Spleen (tissue), 11 donors: ENCODE data around the gene MOV10. TPM values are rescaled to one million over a fixed set of nuclear protein-coding genes. Genes with fewer than 3 reads are reported as not detected.
A peak's percentile ranks its signal among the peaks of the same experiment; 100 is the strongest.
"Not testable (repeated sequence)": the region's sequence is repeated elsewhere in the genome, so short reads cannot be mapped to it uniquely, and the experiment has no call there.

Source experiments
- DNase-seq: peaks from one replicate; pipeline ENCODE4 v3.0.0-alpha.2; 2020
- H3K27ac ChIP-seq, 8 donors: fragments of 200-600 bp; sonication (generic) in 7 of 8; 1 replicate in 4 of 8; 2 replicates in 4 of 8; pipeline versions ENCODE4 v1.5.0 to v1.8.0; 2016 to 2021; ENCODE audit warnings: inconsistent platforms in 4 of 8, mild to moderate bottlenecking in 4 of 8, moderate library complexity in 1 of 8
- H3K27me3 ChIP-seq, 7 donors: fragments of 200-600 bp; sonication (generic) in 6 of 7; replicated peaks in 1 of 7; 1 replicate in 4 of 7; 2 replicates in 3 of 7; pipeline versions ENCODE4 v1.5.0 to v1.8.0; 2016 to 2021; ENCODE audit warnings: inconsistent platforms in 3 of 7, mild to moderate bottlenecking in 1 of 7
- H3K36me3 ChIP-seq, 6 donors: fragments of 200-600 bp; sonication (generic) in 5 of 6; 1 replicate in 4 of 6; 2 replicates in 2 of 6; pipeline versions ENCODE4 v1.5.0 to v1.8.0; 2016 to 2021; ENCODE audit warnings: inconsistent platforms in 2 of 6
- H3K4me1 ChIP-seq, 6 donors: fragments of 200-600 bp; sonication (generic) in 5 of 6; 1 replicate in 3 of 6; 2 replicates in 3 of 6; pipeline versions ENCODE4 v1.5.0 to v1.8.0; 2016 to 2021; ENCODE audit warnings: inconsistent platforms in 3 of 6
- H3K4me3 ChIP-seq, 8 donors: fragments of 200-600 bp; sonication (generic) in 7 of 8; 1 replicate in 4 of 8; 2 replicates in 4 of 8; pipeline versions ENCODE4 v1.5.0 to v1.8.0; 2016 to 2021; ENCODE audit warnings: inconsistent platforms in 4 of 8, mild to moderate bottlenecking in 4 of 8, moderate library complexity in 2 of 8
- H3K9me3 ChIP-seq, 8 donors: fragments of 200-600 bp; sonication (generic) in 7 of 8; 1 replicate in 4 of 8; 2 replicates in 4 of 8; pipeline versions ENCODE4 v1.5.0 to v1.8.0; 2016 to 2021; ENCODE audit warnings: inconsistent platforms in 4 of 8
- CTCF ChIP-seq, 11 experiments: fragments of 200-600 bp in 7 of 11; fragments of 450-650 bp in 4 of 11; sonication (generic) in 4 of 11; IDR thresholded peaks in 8 of 11; conservative IDR thresholded peaks in 3 of 11; 1 replicate in 7 of 11; 2 replicates in 4 of 11; pipeline versions ENCODE4 v1.4.0 to v1.8.0; 2016 to 2021; ENCODE audit warnings: antibody characterized with exemption in 11 of 11, inconsistent platforms in 4 of 11, mild to moderate bottlenecking in 1 of 11
- POLR2A ChIP-seq, 3 donors: fragments of 450-650 bp; IDR thresholded peaks; one replicate each; pipeline ENCODE4 v1.5.1; 2017; ENCODE audit warnings: antibody characterized with exemption in 3 of 3, mild to moderate bottlenecking in 1 of 3
- POLR2AphosphoS5 ChIP-seq, 3 donors: sonication (generic); formaldehyde crosslinking; IDR thresholded peaks; one replicate each; pipeline ENCODE4 v1.5.1; 2017; ENCODE audit warnings: antibody characterized with exemption in 3 of 3
- whole genome bisulfite sequencing, 5 donors: extraction: QIAGEN DNeasy Blood & Tissue Kit in 3 of 5; methylation state at CpG; one replicate each; pipeline versions ENCODE4 v1.1.5 to v1.1.7; 2013 to 2018; 5-methylcytosine and 5-hydroxymethylcytosine counted together
- intact Hi-C: fragments of 100-400 bp; cut with DNase I; formaldehyde crosslinking; loops from one replicate; pipeline ENCODE4 v1.15.0; 2023; ENCODE audit warnings: low total_unique reads
- polyA plus RNA-seq, 3 donors: library from polyadenylated mRNA; stranded (reverse); fragments of 200-250 nt; gene quantifications; one replicate each; pipeline ENCODE4 v1.2.1, GENCODE V29; 2013
- total RNA-seq, 7 donors: library from RNA; depleted of rRNA in 3 of 7; stranded (reverse); fragments of >200 nt in 3 of 7; fragmentation: NEBNext Ultra II Directional in 4 of 7; extraction: Animal tissue kit (Norgen Biotek cat#: 25700) in 4 of 7; gene quantifications; one replicate each; pipeline versions ENCODE4 v1.1.0 to v1.2.1, GENCODE V29; 2016 to 2021
- donor health status: healthy with polysubstance abuse.
- donor health status: DM: no; HTN: no; CAD: no; lungs with moderate emphysema.
- donor health status: DM: no; HTN: no; CAD: no.
- donor health status: Bipolar disorder and iron deficiency.
- donor health status: healthy.
- donor health status: DM: no; HTN: no; CAD: no.
- donor health status: DM: yes; HTN: yes; CAD: no.

Gene MOV10
- total and polyA plus RNA-seq, 10 donors = 23.5 to 92.3 (median 59.0) TPM

GRCh38 chr1:112719706-112720105, 45.2 kb downstream of the MOV10 start:
- H3K27me3 ChIP-seq = peaks cover 0 to 47% (median 7%) of the 10 kb centered on the region in 7 donors
- peaks cover 13 to 55% (median 37%) of the 10 kb centered on the region in 6 donors for H3K4me1 ChIP-seq
- H3K36me3 ChIP-seq = no peaks in the 10 kb centered on the region
- intact Hi-C loops = loop anchor here (5.0 kb wide), 1 partner anchor 83 kb away; no protein-coding TSS in a partner anchor
- H3K27ac ChIP-seq = no peak overlapping the region
- H3K4me3 ChIP-seq = no peak overlapping the region
- WGBS, 5 donors = 83 to 100% (median 93%) methylated on average over 2 of the region's 2 CpGs
- no peaks in the 10 kb centered on the region for H3K9me3 ChIP-seq
- DNase-seq = no peak
- TF ChIP-seq CTCF (IDR thresholded peaks at IDR 0.05 in 8 of 11, conservative IDR thresholded peaks at IDR 0.05 in 3 of 11) (no peak), POLR2AphosphoS5 (IDR thresholded peaks at IDR 0.05) (no peak), POLR2A (IDR thresholded peaks at IDR 0.05) (no peak)

- peaks cover 11 to 45% (median 30%) of the 10 kb centered on the region in 6 donors for H3K4me1 ChIP-seq
- no peaks in the 10 kb centered on the region for H3K36me3 ChIP-seq
- H3K27me3 ChIP-seq = peaks cover 0 to 42% (median 7%) of the 10 kb centered on the region in 7 donors
- intact Hi-C loops = no loop called here
- no peaks in the 10 kb centered on the region for H3K9me3 ChIP-seq
- no peak for DNase-seq
- 35 to 62% (median 45%) methylated on average over 3 of the region's 3 CpGs for WGBS, 5 donors
- TF ChIP-seq POLR2AphosphoS5 (IDR thresholded peaks at IDR 0.05) (no peak), POLR2A (IDR thresholded peaks at IDR 0.05) (no peak), CTCF (IDR thresholded peaks at IDR 0.05 in 8 of 11, conservative IDR thresholded peaks at IDR 0.05 in 3 of 11) (no peak)
- no peak overlapping the region for H3K4me3 ChIP-seq
- no peak overlapping the region for H3K27ac ChIP-seq
Measured at GRCh38 chr1:112720800-112721199, 46.3 kb downstream of the MOV10 start.

- intact Hi-C loops, H3K27ac ChIP-seq, DNase-seq, H3K36me3 ChIP-seq, H3K4me3 ChIP-seq, H3K9me3 ChIP-seq: not testable (repeated sequence)
- 90 to 97% (median 92%) methylated on average over 2 of the region's 2 CpGs for WGBS, 5 donors
- Histone ChIP-seq H3K27me3 (peaks cover 0 to 42% (median 7%) of the 10 kb centered on the region in 7 donors), H3K4me1 (peaks cover 7 to 40% (median 25%) of the 10 kb centered on the region in 6 donors)
Measured at GRCh38 chr1:112721294-112721693, 46.8 kb downstream of the MOV10 start.

- no peak overlapping the region for H3K27ac ChIP-seq
- TF ChIP-seq POLR2A (IDR thresholded peaks at IDR 0.05) (no peak), POLR2AphosphoS5 (IDR thresholded peaks at IDR 0.05) (no peak)
- intact Hi-C loops = no loop called here
Measured at GRCh38 chr1:112721966-112722524, 47.6 kb downstream of the MOV10 start.

GRCh38 chr1:112722601-112723510, 48.4 kb downstream of the MOV10 start:
- no peaks in the 10 kb centered on the region for H3K36me3 ChIP-seq
- no peak overlapping the region for H3K27ac ChIP-seq
- intact Hi-C loops = no loop called here
- TF ChIP-seq CTCF (IDR thresholded peaks at IDR 0.05 in 8 of 11, conservative IDR thresholded peaks at IDR 0.05 in 3 of 11) (no peak), POLR2A (IDR thresholded peaks at IDR 0.05) (no peak), POLR2AphosphoS5 (IDR thresholded peaks at IDR 0.05) (no peak)
- H3K27me3 ChIP-seq = peaks cover 0 to 42% (median 7%) of the 10 kb centered on the region in 7 donors
- WGBS, 5 donors = 12 to 23% (median 15%) methylated on average over 14 to 35 of the region's 35 CpGs
- no peaks in the 10 kb centered on the region for H3K9me3 ChIP-seq
- peaks cover 7 to 28% (median 22%) of the 10 kb centered on the region in 6 donors for H3K4me1 ChIP-seq
- no peak for DNase-seq
- H3K4me3 ChIP-seq = peak overlapping the region in 3 of 8 donors; percentile 10 to 41 (median 21)

More at GRCh38 chr1:112721966-112722524, 47.6 kb downstream of the MOV10 start:
- no peaks in the 10 kb centered on the region for H3K9me3 ChIP-seq
- H3K36me3 ChIP-seq = no peaks in the 10 kb centered on the region
- peaks cover 0 to 42% (median 7%) of the 10 kb centered on the region in 7 donors for H3K27me3 ChIP-seq
- DNase-seq = no peak
- 73 to 90% (median 81%) methylated on average over 2 to 10 of the region's 10 CpGs for WGBS, 5 donors
- peaks cover 7 to 35% (median 22%) of the 10 kb centered on the region in 6 donors for H3K4me1 ChIP-seq
- no peak overlapping the region for H3K4me3 ChIP-seq
